Stimulated activated effector memory CD8-positive, alpha-beta T cell treated with anti-CD3 and anti-CD28 coated beads, Interleukin-12 subunit alpha, Interleukin-12 subunit beta, amount 100 ng/mL, for 72 hours (primary cell): ENCODE results near the gene COMP.
"Not testable (repeated sequence)": the region's sequence is repeated elsewhere in the genome, so short reads cannot be mapped to it uniquely, and the experiment has no call there.

Source experiments
- ATAC-seq: fragments of 150-1000 bp; cut with Tn5 transposase; 2 replicates; pipeline ENCODE4 v1.10.0; 2021
- DNase-seq, 2 donors: peaks; one replicate each; pipeline ENCODE4 v3.0.0; 2021 to 2022; ENCODE audit warnings: low spot score in 2 of 2
- H3K27ac Mint-ChIP-seq: one replicate; pipeline ENCODE4 v1.8.0; 2022; ENCODE audit warnings: mild to moderate bottlenecking, mixed read lengths
- H3K36me3 Mint-ChIP-seq: one replicate; pipeline ENCODE4 v1.8.0; 2022; ENCODE audit warnings: mild to moderate bottlenecking, mixed read lengths
- H3K4me1 Mint-ChIP-seq: one replicate; pipeline ENCODE4 v1.8.0; 2022; ENCODE audit warnings: mixed read lengths
- H3K4me3 Mint-ChIP-seq: one replicate; pipeline ENCODE4 v1.8.0; 2022; ENCODE audit warnings: mild to moderate bottlenecking, mixed read lengths
- H3K9me3 Mint-ChIP-seq: one replicate; pipeline ENCODE4 v1.8.0; 2022; ENCODE audit warnings: mixed read lengths

Gene COMP

DNA sequence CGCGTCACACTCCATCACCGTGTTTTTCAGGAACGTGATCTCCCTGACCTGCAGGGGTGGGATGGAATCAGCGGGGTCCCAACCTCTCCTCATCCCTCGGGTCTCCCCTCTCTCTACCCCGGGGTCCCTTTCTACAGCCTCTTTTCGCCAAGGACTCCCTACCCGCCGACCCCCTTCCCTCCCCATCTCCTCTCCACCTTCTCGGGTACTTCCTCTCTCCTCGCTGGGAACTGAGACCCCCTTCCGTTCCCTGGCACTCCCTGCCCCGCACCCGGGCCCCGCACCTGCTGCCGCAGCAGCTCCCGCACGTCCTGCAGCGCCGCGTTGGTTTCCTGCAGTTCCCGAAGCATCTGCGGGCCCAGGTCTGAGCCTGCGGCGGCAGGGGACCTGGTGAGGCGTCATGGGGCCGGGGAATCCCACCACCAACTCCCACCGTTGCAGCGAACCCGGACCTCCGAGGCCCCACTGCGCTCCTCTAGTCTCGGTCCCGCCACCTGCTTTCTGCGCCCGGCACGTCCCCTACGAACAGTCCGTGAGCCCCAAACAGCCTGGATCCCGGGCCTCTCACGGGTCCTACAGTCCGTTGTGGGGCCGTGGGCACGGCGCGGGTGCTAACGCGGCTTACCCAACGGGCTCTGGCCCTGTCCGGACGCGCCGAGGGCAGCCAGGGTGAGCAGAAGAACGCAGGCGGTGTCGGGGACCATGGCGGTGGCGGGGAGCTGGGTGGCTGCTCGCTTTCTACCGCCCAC is at the start of gene COMP:
Gene COMP, minus strand, starts transcription at position 740 of the 749 bp plus-strand sequence. Its CDS starts 36 bp downstream, at position 704.
- peaks cover 6% of the 10 kb centered on the region for H3K36me3 Mint-ChIP-seq
- H3K9me3 Mint-ChIP-seq = no peaks in the 10 kb centered on the region
- H3K27ac Mint-ChIP-seq = peak within 1 kb of the TSS; percentile 26
- peak within 1 kb of the TSS; percentile 58 for H3K4me3 Mint-ChIP-seq
- DNase-seq (no peak), ATAC-seq (no peak)
- peaks cover 39% of the 10 kb centered on the region for H3K4me1 Mint-ChIP-seq

DNA sequence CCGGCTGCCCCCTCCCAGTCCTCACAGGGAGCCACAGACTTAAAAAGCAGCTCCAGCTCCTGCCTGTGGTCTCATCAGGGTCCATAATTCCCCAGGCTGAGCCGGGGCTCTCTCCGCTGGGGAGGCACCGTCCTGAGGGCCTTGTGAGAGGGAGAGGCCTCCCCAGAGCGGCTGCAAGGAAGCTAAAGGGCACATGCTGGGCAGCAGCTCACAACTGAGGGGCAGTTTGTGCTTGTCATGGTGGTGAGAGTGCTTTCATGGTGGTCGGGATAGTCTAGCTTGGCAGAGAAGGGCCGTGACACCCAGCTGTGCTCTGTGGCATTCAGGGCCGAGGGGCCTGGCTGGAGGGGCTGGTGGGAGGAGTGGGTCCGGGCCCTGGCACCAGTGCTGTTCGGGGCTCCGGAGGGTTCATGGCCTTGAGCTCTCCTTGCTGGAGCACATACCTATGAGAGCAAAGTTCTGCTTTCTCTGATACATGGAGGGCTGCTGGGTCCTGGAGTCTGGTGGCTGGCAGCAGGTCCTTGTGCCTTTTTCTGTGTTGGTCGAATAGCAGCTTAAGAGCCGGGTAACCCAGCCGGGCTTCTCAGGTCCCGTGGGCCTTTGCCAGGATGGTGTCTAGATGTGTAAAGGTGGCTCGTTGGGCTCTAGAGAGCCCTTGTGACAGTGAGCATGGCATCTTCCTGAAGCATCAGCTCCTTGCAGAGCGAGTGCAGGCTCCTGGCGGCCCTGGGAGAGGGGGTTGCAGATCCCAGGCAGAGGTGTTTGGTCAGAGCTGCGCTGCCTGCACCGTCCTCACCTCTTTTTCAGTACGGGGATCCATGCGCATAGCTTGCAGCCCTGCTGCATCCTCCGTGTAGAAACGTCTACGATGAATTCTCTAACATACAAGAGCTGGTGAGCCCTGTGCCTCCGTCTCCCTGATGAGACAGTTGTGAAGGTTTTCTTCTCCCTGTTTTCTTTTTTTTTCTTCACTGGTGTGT is 49.5 kb upstream of the COMP start:
- Mint-ChIP-seq H3K4me3 (no peak overlapping the region), H3K36me3 (peaks cover 63% of the 10 kb centered on the region), H3K27ac (peak overlapping the region; percentile 79), H3K4me1 (peaks cover 96% of the 10 kb centered on the region), H3K9me3 (no peaks in the 10 kb centered on the region)
- ATAC-seq = no peak
- no peak for DNase-seq

DNA sequence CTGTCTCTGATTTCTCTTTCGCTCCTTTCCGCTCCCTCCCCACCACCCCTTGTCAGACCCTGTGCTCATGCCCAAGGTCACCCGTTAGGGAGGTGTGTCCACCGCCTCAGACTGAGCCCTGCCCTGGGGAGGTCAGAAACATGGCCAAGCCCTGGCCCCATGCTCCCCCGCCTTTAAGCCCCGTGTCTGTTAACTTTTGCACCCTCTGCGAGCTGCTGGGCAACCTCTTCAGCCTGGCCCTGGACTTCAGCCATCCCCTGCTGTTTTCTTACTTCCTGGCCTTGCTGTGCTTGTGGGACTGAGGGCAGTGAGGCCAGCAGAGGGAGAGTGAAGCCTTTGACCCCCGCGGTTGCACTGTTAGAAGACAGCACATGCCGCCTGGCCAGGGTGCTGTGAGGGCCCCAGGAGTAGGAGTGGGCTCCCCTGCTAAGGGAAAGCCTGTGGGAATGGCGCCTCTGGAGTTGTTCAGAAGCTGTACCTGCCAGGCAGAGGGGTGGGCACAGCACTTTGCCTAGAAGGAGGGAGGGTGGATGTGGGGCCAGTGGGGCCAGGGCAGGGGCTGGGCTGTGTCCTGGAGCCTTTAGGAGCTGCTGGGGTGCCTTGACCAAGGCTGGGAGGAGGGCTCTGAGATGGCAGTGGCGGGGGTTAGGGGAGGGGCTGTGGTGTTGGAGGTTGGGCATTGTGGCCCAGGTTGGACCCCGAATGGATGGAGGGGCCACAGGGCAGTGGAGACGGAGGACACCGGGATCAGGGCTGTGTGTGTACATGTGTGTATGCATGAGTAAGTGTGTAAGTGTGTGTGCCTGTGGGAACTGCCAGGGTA is 48.6 kb upstream of the COMP start:
- DNase-seq = no peak
- Mint-ChIP-seq H3K36me3 (peaks cover 72% of the 10 kb centered on the region), H3K4me3 (peak overlapping the region; percentile 47)

DNA sequence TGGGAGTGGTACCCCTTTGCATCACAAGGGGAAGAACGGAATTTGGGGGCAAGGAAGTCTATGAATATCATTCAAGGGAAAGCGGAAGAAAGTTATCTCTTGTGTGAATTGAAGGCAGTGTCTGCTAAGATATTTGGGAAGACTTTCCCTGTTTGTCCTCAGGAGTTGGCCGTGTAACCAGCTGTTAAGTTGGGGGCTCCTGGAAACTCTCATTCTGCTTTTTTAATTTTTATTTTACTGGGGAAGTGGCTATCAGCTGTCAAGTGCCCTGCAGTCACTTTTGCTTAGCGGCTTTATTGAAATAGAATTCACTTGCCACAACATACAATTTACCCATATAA is 43.5 kb upstream of the COMP start:
- Mint-ChIP-seq H3K27ac (no peak overlapping the region), H3K4me1 (peaks cover 68% of the 10 kb centered on the region), H3K9me3 (no peaks in the 10 kb centered on the region), H3K4me3 (peak overlapping the region; percentile 95), H3K36me3 (peaks cover 69% of the 10 kb centered on the region)
- DNase-seq (no peak), ATAC-seq (no peak)

More for the DNA sequence above, 48.6 kb upstream of the COMP start:
- peak overlapping the region; percentile 79 for H3K27ac Mint-ChIP-seq
- H3K4me1 Mint-ChIP-seq = peaks cover 96% of the 10 kb centered on the region
- no peaks in the 10 kb centered on the region for H3K9me3 Mint-ChIP-seq
- no peak for ATAC-seq

DNA sequence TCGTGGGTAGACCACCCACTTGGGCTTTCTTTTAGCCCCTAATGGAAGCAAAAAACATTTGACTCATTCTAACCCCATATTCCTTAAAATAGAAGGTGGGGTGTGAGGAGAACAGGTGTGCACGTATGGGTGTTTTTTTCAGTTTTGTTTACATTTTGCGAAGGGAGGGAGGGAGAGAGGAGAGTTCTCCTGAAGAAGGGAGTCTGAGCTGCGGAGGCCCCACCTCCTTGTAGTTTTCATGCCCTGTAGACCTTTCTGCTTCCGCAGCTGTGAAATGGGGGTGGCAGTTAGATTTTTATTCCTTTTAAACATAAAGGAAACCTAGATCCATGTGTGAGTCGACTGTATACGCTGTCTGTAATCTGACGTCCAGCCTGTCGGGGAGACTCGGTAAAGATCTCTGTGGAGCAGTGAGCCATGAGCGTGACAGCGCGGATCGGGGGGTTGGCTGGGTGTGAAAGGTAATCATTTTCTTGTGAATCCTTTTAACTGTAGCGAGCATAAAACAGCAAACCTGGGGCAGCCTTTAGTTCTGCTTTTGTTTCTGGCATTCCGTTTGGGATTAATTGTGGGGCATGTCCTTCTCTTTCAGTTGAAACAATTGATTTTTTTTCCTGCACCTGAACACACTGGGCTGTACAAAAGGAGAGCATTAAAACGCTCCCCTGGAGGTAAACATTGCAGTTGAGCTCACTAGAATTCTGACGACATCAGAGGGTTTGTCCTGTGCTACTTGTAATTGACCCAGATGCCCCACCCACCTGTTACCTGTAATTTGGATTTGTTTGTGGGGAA is 42.9 kb upstream of the COMP start:
- no peaks in the 10 kb centered on the region for H3K9me3 Mint-ChIP-seq
- H3K27ac Mint-ChIP-seq = peak overlapping the region; percentile 95
- ATAC-seq = no peak
- H3K36me3 Mint-ChIP-seq = peaks cover 66% of the 10 kb centered on the region
- no peak for DNase-seq
- H3K4me1 Mint-ChIP-seq = peaks cover 62% of the 10 kb centered on the region
- peak overlapping the region; percentile 95 for H3K4me3 Mint-ChIP-seq

DNA sequence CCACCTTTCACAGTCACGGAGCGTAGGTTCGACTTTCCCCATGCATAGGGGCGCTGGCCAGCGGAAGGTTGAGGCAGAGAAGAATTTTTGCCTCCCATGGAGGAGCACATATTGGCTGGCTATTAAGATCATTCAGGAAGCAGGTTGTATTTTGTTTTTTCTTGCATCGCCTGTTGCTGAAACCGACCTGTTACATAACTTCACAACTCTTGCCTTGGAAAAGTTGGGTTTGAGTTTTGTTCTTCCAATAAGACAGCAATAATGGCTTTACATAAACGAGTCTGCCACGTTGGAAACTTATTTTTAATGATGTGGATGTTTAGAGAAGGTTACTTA is 42.0 kb upstream of the COMP start:
- ATAC-seq = no peak
- DNase-seq = no peak

DNA sequence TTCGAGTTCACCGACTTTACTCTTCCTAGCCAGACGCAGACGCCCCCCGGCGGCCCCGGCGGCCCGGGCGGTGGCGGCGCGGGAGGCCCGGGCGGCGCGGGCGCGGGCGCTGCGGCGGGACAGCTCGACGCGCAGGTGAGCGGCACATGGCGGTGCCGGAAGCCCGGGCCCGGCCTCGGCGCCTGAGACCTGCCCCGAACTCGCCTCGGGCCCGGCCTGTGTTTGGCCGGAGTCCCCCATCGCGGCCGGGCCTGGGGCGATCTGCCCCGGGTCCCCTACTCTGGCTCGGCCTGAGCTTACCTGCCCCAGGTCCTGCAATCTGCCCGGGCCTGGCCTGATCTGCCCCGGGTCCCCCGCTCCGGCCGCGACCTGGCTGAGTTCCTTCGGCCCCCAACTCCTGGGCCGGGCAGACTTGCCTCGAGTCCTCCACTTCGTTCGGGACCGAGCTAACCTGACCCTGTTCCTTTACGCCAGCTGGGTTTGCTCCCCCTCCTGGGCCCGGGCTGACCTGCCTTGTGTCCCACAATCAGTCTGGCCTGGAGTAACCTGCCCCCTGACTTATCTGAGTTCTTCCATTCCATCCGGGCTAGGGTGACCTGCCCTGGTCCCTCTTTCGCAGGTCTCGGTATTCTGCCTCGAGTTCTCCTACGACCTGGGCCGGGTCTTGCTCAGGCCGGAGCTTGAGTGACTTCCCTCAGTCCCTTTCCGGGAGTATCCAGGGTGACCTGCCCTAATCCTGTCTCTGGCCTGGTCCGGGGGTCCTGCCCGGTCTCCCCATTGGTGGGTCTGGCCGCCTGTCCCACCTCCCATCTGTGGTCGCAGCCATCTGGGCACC is 41.4 kb upstream of the COMP start:
- DNase-seq = peak in 1 of 2 donors; percentile 72
- peak overlapping the region; percentile 95 for H3K27ac Mint-ChIP-seq

More for the DNA sequence above, 42.0 kb upstream of the COMP start:
- Mint-ChIP-seq H3K9me3 (no peaks in the 10 kb centered on the region), H3K4me3 (peak overlapping the region; percentile 95), H3K36me3 (peaks cover 56% of the 10 kb centered on the region), H3K4me1 (peaks cover 53% of the 10 kb centered on the region), H3K27ac (peak overlapping the region; percentile 95)

DNA sequence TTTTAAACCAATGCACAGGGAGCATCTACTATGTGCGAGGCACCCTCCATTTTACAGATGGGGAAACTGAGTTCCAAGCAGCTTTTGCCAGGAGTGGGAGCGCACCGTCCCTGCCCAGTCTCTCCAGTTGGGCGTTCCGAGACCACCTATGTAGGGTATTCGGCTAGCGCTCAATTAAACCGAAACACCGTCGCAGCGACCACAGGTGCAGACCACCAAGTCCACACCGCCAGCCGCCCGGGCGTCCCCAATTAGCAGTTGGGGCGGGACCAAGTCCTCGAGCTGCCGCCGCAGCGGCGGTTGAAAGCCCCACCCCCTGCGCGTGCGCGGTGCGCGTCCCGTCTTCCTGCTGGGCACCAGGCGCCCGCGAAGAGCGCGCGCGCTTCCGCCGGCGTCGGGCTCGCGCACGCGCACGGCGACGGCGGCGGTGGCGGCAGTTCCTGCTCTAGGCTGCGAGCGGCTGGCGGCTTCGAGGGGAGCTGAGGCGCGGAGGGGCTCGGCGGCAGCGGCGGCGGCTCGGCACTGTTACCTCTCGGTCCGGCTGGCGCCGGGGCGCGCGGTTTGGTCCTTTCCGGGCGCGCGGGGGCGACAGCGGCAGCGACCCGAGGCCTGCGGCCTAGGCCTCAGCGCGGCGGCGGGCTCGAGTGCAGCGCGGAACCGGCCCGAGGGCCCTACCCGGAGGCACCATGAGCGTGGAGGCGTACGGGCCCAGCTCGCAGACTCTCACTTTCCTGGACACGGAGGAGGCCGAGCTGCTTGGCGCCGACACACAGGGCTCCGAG is 40.6 kb upstream of the COMP start, which contains the start of gene UPF1:
Gene UPF1, plus strand, starts transcription at position 436 of the 782 bp plus-strand sequence. Its CDS starts 251 bp downstream, at position 687.
- H3K4me3 Mint-ChIP-seq = peak within 1 kb of the TSS; percentile 95
- peak within 1 kb of the TSS; percentile 95 for H3K27ac Mint-ChIP-seq
- H3K9me3 Mint-ChIP-seq = no peaks in the 10 kb centered on the region
- peaks cover 44% of the 10 kb centered on the region for H3K36me3 Mint-ChIP-seq
- DNase-seq (peak; percentile 93 to 98), ATAC-seq (peak; percentile 92)
- H3K4me1 Mint-ChIP-seq = peaks cover 41% of the 10 kb centered on the region

More for the DNA sequence above, 41.4 kb upstream of the COMP start:
- peak overlapping the region; percentile 95 for H3K4me3 Mint-ChIP-seq
- peak; percentile 68 for ATAC-seq
- H3K4me1 Mint-ChIP-seq = peaks cover 47% of the 10 kb centered on the region
- H3K36me3 Mint-ChIP-seq = peaks cover 51% of the 10 kb centered on the region
- no peaks in the 10 kb centered on the region for H3K9me3 Mint-ChIP-seq

DNA sequence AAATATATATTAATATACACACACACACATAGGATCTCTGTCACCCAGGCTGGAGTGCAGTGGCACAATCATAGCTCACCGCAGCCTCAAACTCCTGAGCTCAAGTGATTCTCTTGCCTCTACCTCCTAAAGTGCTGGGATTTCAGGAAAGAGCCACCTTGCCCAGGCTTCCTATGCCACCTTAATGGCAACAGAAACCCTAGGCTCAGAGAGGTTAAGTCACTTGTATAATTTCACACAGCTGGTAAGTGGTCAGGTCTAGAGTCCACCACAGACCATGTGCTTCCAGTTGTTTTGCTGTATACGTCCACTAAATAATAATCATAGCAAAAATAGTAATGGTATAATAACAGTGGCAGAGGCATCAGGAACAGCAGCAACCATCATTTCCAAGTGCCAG is 39.4 kb upstream of the COMP start:
- H3K36me3 Mint-ChIP-seq = peaks cover 31% of the 10 kb centered on the region
- peaks cover 29% of the 10 kb centered on the region for H3K4me1 Mint-ChIP-seq
- no peak overlapping the region for H3K4me3 Mint-ChIP-seq
- ATAC-seq = no peak
- no peak for DNase-seq
- H3K27ac Mint-ChIP-seq = no peak overlapping the region
- no peaks in the 10 kb centered on the region for H3K9me3 Mint-ChIP-seq

DNA sequence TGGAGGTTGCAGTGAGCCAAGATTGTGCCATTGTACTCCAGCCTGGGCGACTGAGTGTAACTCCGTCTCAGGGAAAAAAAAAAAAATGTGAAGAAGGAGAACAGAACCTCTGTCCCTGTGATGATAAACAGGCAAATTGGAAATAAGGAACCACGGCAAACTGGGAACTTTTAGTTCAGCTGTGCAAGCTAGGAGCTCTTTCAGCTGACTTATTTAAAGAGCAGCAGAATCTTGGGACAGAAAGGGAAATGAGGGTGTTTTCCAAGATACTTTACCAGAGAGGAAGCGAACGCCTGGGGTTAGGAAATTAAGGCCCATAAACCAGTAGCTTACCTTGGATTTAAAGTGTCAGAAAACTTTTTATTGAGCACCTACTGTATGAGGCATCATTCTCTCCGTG is 37.7 kb upstream of the COMP start:
- Mint-ChIP-seq H3K4me1 (peaks cover 12% of the 10 kb centered on the region), H3K4me3 (no peak overlapping the region), H3K36me3 (peaks cover 14% of the 10 kb centered on the region), H3K9me3 (no peaks in the 10 kb centered on the region), H3K27ac (no peak overlapping the region)
- no peak for DNase-seq
- no peak for ATAC-seq

DNA sequence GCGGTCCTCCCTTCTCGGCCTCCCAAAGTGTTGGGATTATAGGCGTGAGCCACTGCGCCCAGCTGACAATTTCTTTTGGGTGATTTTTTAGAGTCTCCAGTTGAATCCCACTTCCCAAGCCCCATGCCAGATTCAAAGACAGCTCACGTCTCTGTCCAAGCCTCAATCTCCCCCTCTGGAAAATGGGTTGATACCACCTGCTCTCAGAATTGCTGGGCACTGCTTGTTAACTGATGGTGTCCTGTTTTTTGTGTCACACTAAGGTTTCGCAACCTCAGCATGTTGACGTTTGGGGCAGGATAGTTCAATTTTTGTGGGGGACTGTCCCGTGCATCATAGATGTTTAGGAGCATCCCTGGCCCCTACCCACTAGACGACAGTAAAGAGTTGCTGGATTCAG is 26.5 kb upstream of the COMP start:
- Mint-ChIP-seq H3K36me3 (no peaks in the 10 kb centered on the region), H3K9me3 (no peaks in the 10 kb centered on the region), H3K4me3 (no peak overlapping the region), H3K27ac (no peak overlapping the region), H3K4me1 (no peaks in the 10 kb centered on the region)
- no peak for DNase-seq
- ATAC-seq = no peak

DNA sequence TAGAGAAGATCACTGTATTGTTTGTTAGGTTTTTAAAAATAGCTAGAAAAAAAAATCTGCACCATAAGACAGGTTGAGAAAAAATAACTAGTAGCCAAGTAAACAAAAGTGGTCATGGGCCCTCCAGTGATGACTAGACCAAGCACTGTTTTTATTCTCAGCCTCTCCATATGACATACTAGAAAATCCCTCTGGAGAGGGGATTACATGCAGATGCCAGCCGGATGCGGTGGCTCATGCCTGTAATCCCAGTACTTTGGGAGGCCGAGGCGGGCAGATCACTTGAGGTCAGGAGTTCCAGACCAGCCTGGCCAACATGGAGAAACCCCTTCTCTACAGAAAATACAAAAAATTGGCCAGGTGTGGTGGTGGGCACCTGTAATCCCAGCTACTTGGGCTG is 25.5 kb upstream of the COMP start:
- not testable (repeated sequence) for ATAC-seq, H3K4me1 Mint-ChIP-seq, H3K36me3 Mint-ChIP-seq, H3K9me3 Mint-ChIP-seq, H3K27ac Mint-ChIP-seq, DNase-seq, H3K4me3 Mint-ChIP-seq

DNA sequence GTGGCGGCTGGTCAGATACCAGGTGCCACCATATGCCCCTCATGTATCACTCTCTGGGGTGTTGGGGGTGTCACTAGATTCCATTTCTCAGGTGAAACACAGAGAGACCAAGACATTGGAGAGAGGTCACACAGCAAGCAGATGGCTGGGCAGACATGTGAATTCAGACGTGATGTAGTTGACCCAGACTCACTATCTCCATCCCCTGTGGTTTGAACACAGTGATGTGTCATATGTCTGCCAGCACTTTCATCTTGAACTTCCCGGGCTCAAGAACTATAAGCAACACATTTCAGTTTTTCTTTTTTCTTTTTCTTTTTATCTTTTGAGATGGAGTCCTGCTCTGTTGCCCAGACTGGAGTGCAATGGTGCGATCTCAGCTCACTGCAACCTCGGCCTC is 24.6 kb upstream of the COMP start:
- H3K4me3 Mint-ChIP-seq = no peak overlapping the region
- H3K36me3 Mint-ChIP-seq = no peaks in the 10 kb centered on the region
- ATAC-seq (peak; percentile 24), DNase-seq (no peak)
- no peaks in the 10 kb centered on the region for H3K9me3 Mint-ChIP-seq
- H3K4me1 Mint-ChIP-seq = no peaks in the 10 kb centered on the region
- no peak overlapping the region for H3K27ac Mint-ChIP-seq
